NCI-H446 (cell line): ENCODE results near the gene TTC9B.
"Not testable (repeated sequence)": the region's sequence is repeated elsewhere in the genome, so short reads cannot be mapped to it uniquely, and the experiment has no call there.

ENCODE experiments used
- DNase-seq, 2 experiments: peaks; one replicate each; lab custom pipeline; 2025; lab: John Stamatoyannopoulos, UW

The TTC9B gene

DNA sequence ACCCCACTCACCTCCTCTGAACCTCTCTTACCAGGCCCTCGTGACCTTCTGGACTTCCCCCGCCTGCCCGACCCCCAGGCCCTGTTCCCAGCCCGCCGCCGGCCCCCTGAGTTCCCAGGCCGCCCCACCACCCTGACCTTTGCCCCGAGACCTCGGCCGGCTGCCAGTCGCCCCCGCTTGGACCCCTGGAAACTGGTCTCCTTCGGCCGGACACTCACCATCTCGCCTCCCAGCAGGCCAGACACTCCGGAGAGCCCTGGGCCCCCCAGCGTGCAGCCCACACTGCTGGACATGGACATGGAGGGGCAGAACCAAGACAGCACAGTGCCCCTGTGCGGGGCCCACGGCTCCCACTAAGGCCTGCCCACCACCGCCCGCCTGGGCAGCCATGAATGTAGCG is 3.2 kb downstream of the TTC9B start:
- no peak for DNase-seq

DNA sequence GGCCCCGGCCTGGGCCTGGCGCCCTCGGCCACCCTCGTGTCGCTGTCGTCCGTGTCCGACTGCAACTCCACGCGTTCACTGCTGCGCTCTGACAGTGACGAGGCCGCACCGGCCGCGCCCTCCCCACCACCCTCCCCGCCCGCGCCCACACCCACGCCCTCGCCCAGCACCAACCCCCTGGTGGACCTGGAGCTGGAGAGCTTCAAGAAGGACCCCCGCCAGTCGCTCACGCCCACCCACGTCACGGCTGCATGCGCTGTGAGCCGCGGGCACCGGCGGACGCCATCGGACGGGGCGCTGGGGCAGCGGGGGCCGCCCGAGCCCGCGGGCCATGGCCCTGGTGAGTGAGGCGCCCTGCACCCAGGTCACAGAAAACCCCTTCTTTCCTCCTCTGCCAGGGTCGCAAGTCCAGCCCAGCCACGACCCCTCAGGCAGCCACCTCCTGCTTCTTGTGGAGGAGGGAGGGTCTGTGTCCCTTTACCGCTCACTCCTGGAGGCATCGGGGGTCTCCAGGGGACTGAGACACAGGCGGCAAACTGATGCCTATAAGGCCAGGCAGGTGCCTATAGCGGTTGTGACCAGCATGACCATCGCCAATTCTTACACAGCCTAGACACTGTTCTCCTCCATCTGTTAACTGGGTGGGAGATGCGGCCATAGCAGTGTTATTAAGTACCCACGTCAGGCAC is 4.2 kb downstream of the TTC9B start:
- no peak for DNase-seq

DNA sequence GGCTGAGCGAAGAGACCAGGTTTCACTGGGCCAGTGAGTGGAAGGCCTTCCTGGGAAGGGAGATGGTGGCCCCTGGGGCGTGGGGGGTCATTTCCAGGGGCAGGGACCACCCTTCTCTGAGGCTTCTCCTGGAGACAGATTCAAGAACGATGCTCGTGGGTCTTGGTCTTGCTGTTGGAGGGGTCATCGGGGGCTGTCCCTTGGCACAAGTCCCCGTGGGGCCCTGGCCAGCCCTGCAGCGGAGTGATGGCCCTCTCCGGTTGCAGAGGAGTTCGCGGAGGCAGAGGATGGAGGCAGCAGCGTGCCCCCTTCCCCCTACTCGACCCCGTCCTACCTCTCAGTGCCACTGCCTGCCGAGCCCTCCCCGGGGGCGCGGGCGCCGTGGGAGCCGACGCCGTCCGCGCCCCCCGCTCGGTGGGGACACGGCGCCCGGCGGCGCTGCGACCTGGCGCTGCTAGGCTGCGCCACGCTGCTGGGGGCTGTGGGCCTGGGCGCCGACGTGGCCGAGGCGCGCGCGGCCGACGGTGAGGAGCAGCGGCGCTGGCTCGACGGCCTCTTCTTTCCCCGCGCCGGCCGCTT is 4.8 kb downstream of the TTC9B start:
- DNase-seq: no peak

DNA sequence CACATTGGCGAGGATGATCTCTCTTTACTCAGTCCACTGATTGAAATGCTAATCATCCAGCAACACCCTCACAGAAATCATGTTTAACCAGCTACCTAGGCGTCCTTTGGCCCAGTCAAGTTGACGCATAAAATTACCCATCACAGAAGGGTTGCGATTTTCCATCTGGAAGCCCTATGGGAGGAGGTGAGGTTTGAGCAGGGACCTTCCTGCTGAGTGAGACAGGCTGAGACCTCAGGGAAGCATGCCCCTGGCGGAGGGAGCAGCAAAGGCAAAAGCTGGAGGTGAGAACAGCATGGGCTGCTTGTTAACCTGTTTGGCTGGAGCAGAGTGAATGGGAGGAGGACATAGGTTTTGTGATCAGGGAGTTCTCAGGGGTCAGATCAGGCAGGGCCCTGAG is 7.3 kb downstream of the TTC9B start:
- no peak for DNase-seq

DNA sequence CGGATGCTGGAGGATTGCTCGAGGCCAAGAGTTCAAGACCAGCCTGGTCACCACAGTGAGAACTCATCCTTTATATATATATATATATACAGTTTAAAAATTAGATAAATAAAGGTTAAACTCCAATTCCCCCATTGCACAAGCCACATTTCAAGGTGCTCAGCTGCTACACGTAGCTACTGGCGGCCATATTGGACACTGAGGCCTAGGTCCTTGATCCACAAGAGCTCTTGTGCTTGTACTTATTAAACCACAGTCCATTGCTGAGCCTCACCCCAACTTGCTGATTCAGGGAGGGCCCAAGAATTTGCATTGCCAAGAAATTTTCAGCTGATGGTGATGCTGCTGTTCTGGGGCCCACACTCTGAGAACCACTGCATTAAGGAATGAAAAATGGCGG is 9.6 kb downstream of the TTC9B start:
- no peak for DNase-seq

DNA sequence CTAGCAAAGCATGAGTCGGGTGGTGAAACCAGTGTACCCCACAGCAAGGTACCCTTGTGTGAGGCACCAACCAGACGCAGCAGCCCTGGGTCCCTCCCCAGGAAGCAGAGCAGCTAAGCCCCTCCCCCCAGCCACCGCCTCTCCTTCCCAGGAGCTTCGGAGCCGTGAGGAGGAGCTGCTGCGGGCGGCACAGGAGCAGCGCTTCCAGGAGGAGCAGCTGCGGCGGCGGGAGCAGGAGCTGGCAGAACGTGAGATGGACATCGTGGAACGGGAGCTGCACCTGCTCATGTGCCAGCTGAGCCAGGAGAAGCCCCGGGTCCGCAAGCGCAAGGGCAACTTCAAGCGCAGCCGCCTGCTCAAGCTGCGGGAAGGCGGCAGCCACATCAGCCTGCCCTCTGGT is 12.4 kb downstream of the TTC9B start:
- DNase-seq: no peak

DNA sequence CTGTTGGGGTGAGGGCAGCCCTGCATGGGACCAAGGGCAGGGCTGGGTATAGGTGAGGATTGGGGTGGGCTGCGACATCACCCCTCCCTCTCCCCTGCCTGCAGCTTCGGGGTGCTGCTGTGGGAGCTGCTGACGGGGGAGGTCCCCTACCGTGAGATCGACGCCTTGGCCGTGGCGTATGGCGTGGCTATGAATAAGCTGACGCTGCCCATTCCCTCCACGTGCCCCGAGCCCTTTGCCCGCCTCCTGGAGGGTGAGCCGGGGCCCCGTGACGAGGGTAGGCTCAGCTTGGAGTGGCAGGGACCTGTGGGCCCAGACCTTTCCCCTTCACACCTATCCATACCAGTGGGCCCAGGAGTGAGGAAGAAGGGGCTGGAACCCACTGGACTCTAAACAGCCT is 13.8 kb downstream of the TTC9B start:
- DNase-seq: no peak

DNA sequence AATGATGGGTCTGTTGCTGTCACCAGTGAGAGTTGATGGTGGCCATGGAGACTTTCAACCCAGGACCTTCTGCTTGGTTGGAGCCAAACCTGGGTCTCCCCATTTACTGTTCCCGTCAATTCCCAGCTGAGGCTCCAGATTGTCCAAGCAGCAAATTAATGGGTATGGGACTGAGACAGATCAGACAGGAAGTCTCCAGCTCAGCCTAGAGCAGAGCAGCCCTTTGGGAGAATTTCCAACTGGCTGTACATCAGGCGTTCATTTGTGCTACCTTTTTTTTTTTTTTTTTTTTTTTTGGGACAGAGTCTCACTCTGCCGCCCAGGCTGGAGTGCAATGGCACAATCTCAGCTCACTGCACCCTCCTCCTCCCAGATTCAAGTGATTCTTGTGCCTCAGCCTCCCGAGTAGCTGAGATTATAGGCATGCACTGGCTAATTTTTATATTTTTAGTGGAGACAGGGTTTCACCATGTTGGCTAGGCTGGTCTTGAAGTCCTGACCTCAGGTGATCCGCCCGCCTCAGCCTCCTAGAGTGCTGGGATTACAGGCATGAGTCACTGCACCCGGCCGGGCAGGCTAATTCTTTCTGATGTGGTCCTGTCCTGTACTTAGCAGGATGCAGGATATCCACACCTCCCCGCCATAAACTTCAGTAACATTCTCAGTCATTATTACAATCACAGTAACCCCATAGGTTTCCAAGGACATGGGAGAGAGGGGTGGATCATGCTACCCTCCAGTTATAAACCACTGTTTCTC is 17.7 kb downstream of the TTC9B start:
- DNase-seq: no peak

DNA sequence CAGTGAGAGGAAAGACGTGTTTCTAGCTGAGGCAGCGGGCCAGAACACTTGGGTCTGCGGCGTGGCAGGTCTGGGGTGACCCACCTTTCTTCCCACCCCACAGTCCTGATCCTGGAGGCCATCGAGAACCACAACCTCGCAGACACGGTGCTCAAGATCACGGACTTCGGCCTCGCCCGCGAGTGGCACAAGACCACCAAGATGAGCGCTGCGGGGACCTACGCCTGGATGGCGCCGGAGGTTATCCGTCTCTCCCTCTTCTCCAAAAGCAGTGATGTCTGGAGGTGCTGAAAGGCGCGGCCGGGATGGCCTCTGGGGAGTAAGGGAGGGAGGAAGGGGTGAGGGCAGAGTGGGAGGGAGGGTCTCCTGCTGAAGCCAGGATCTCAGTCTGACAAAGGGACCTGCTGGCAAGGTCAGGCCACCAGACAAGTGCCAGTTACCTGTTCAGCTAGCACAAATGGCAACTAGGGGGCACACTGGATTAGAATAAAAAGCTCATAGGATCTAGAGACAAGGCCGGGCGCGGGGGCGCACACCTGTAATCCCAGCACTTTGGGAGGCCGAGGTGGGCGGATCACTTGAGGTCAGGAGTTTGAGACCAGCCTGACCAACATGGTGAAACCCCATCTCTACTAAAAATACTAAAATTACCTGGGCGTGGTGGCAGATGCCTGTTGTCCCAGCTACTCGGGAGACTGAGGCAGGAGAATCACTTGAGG is 19.8 kb downstream of the TTC9B start:
- DNase-seq: no peak

DNA sequence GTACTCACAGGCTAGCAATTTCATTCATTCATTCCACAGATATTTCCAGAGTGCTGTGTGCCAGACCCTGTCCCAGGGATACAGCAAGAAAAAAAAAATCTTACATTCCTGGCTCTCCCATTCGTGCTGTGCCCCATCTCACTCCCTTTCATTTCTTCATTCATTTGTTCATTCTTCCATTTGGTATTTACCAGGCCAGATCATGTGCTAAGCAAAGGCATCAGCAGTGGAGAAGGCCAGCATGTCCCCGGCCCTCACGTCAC is 24.7 kb downstream of the TTC9B start:
- no peak for DNase-seq

DNA sequence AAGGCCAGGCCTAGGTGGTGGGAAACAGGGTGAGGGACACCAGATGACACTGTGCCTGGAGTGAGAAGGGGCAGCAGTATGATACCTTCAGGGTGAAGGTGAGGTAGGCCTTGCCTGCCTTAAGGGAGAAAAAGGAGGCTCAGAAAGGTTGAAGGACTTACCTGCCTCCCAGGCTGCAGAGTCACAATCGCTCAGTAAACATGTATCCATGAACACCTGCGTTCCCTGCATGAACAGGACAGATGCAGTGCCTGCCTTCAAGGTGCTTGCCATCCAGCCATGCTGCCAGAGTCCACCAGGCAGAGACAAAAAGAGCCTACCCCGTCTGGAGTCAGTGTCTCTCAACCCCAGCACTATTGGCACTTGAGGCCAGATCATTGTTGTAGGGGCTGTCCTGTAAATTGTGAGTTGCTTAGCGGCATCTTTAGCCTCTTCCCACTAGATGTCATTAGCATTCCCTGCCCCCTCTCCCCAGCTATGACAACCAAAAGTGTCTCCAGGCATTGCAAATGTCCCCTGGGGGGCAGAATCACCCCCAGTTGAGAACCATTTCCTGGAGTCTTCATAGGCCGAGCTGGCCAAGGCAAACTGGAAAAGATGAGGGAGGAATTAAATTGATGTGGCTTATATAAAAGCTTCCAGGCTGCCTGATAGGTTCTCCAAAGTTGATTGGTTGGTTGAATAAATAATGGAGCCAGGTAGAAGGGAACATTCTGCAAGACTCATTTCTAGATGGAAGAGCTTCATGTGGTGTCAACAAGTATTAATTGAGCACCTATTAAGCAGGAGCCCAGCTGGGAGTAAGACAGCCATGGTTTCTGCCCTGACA is 25.2 kb downstream of the TTC9B start:
- no peak for DNase-seq

DNA sequence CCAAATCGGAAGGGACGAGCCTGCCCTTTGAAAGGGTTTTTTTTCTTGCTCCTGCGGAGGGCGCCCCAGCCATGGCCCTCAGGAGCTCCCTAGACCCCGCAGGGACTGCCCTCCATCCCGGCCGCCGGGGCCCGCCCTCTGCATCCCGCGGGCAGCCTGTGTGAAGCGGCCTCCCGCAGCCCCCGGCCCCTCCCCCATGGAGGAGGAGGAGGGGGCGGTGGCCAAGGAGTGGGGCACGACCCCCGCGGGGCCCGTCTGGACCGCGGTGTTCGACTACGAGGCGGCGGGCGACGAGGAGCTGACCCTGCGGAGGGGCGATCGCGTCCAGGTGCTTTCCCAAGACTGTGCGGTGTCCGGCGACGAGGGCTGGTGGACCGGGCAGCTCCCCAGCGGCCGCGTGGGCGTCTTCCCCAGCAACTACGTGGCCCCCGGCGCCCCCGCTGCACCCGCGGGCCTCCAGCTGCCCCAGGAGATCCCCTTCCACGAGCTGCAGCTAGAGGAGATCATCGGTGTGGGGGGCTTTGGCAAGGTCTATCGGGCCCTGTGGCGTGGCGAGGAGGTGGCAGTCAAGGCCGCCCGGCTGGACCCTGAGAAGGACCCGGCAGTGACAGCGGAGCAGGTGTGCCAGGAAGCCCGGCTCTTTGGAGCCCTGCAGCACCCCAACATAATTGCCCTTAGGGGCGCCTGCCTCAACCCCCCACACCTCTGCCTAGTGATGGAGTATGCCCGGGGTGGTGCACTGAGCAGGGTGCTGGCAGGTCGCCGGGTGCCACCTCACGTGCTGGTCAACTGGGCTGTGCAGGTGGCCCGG is 26.1 kb downstream of the TTC9B start:
- DNase-seq: peak in 1 of 2 experiments; percentile 36

DNA sequence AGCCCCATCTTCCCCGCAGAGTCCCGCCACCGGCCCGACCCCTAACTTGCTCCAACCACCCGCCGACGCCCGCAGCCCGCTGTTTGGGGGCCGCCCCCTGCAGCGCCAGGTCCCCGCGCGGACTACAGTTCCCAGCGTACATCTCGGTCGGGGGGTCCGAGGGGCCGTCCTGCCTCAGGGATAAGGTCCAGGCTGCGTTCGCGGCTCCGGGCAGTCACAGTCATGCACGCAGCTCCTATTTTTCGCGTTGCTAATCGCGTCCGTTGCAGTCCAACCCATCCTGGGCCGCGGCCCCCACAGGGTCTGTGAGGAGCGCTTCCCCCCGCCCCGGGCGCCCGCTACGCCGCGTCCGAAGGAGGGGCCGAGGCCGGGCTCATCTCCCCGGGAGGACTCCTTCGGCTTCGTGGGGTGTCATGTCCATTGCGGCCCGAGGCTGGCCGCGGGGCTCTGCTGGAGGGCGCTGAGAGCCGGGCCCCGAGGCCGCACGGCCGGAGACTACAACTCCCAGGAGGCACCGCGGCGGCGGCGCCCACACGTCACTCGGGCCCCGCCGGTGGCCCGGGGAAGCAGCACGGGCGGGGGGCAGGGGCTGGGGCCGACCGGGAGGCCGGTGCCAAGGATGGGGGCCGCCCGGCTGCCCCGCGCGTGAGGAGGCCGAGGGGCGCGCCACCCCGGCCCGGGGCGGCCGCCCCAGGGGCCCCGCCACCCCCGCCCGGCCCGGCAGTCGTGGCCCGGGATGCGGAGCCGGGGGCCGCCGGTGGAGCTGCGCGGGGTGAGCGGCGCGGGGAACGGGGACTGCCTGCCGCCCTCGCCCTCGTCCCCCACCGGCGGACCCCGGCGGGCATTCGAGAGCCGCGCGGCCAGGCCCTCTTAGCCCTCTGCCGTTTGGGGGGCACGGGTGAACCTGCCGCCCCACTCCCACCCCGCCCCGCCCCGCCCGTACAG is 27.0 kb downstream of the TTC9B start, which contains the start of gene MAP3K10:
MAP3K10 (plus strand) TSS at position 536 of the 945 bp plus-strand sequence. CDS start 606 bp downstream, outside the sequence.
- peak; percentile 32 to 75 for DNase-seq

DNA sequence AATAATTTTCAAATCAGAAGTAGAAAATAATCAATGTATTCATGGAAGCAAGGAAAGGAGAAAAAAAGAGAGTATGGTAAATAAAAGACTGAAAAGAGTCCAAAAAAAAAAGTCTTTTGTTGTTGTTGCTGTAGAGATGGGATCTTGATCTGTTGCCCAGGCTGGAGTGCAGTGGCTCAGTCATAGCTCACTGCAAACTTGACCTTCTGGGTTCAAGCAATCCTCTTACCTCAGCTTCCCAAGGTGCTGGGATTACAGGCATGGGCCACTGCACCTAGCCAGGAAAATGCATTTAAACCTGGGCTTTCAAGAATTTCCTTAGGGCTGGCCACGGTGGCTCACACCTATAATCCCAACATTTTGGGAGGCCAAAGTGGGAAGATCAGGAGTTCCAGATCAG is 33.9 kb downstream of the TTC9B start:
- DNase-seq: no peak

DNA sequence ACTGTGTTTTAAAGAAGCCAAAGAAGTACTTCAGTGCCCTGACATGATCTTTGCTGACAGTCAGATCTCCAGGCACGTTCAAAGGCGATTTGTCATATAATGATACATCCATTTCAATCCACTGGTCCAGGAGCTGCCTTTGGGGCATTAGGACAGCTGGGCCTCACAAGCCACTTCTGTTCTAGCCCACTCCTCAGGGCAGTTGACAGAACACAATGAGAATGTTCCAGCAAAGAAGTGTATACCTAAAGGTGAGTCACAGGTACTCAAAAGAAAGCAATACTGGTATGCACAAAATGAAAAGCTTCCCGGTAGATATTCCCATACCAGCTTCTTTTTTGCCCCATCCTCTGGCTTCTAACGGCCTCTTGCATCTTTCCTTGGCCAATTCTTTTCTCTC is 39.4 kb downstream of the TTC9B start:
- no peak for DNase-seq

DNA sequence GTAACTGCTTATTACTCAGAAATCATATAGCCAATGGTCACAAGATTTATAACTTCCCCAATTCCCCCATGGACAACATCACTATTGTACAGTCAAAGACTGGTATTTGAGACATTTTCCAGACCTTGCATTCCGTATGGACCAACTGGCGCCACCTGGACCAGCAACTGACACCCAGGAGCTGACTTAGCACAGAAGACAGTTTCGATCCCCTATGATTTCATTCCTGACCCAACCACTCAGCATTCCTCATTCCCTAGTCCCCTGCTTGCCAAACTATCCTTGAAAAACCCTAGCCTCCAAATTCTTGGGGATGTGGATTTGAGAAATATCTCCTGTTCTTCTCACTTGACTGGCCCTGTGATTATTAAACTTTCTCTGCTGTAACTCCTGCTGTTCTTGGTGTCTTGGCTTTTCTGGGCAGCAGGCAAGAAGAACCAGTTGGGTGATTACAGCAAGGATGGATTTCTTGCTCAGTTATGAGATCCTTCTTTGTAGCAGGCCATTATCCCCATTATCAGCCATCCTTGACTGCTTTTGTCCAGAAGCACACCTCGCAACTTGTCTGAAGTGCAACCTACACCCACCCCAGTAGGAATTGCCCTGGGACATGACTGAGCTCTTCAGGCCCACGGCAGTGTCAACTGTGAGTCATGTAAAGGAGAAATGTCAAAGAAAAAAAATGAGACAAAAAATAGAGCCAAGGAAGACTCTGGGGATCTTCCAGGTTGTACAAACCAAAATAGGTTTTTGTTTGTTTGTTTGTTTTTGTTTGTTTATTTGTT is 40.7 kb downstream of the TTC9B start:
- no peak for DNase-seq

DNA sequence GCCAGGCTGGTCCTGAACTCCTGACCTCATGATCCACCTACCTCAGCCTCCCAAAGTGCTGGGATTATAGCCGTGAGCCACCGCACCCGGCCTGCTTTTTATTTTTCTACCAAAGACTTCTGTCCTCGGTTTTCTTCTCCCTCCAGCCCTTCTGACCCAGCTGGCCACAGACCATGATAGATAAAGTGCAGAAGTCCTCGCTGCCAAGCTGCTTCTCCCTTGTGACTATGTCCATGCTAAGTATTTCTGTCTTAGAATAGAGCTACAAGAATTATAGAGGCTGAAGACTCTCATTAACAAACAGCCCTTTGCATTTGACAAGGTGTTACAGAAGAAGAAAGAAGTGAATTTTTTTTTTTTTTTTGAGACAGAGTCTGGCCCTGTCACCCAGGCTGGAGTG is 42.4 kb downstream of the TTC9B start:
- DNase-seq: no peak

DNA sequence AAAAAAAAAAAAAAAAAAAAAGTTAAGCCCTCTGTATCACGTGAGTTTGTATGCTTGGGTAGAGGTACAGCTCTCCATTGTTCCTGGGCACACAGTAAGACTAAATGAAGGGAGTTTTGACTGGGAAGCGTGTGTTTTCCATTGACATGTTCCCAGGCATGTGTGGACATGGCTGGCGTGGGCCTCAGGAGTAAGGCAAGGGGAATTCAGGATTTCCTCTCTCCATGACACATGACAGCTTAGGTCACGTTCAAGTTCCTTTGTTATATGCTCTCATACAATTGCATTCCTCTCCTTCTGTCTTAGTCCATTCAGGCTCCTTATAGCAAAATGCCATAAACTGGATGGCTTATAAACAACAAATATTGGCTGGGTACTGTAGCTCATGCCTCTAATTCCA is 44.1 kb downstream of the TTC9B start:
- DNase-seq: no peak

DNA sequence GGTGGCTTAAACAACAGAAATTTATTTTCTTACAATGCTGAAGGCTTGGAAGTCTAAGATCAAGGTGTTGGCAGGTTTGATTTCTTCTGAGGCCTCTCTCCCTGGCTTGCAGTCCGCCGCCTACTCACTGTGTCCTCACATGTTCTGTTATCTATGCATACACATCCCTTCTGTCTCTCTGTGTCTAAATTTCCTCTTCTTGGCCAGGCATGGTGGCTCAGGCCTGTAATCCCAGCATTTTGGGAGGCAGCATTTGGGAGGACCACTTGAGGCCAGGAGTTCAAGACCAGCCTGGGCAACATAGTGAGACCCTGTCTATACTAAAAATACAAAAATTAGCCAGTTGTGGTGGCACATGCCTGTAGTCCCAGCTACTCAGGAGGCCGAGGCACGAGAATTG is 46.9 kb downstream of the TTC9B start:
- DNase-seq: not testable (repeated sequence)
